ENCODE results near the gene SEC22A.

SEC22A gene

GRCh38 chr3:123271466-123272159 is 69.9 kb downstream of the SEC22A start:
- FAIRE-seq = no peak
- TF ChIP-seq TAF1 (IDR thresholded peaks at IDR 0.05; ENCODE audit: borderline replicate concordance, low read depth, low read length) (no peak), POLR2AphosphoS5 (IDR thresholded peaks at IDR 0.05; ENCODE audit: low read depth, low read length) (no peak), POLR2A (IDR thresholded peaks at IDR 0.05; ENCODE audit: low read depth, low read length) (no peak)
- no peak for DNase-seq (ENCODE audit: insufficient read length)

GRCh38 chr3:123272547-123272946 is 70.8 kb downstream of the SEC22A start:
- FAIRE-seq (no peak), DNase-seq (ENCODE audit: insufficient read length) (no peak)
- TF ChIP-seq POLR2A (IDR thresholded peaks at IDR 0.05; ENCODE audit: low read depth, low read length) (no peak), POLR2AphosphoS5 (IDR thresholded peaks at IDR 0.05; ENCODE audit: low read depth, low read length) (no peak), TAF1 (IDR thresholded peaks at IDR 0.05; ENCODE audit: borderline replicate concordance, low read depth, low read length) (no peak)

- no peak for FAIRE-seq
- DNase-seq (ENCODE audit: insufficient read length) = no peak
- TF ChIP-seq TAF1 (IDR thresholded peaks at IDR 0.05; ENCODE audit: borderline replicate concordance, low read depth, low read length) = no peak
- no peak for TF ChIP-seq POLR2A (IDR thresholded peaks at IDR 0.05; ENCODE audit: low read depth, low read length)
- no peak for TF ChIP-seq POLR2AphosphoS5 (IDR thresholded peaks at IDR 0.05; ENCODE audit: low read depth, low read length)
Measured at GRCh38 chr3:123275691-123276090, 73.9 kb downstream of the SEC22A start.

- TF ChIP-seq POLR2AphosphoS5 (IDR thresholded peaks at IDR 0.05; ENCODE audit: low read depth, low read length) = no peak
- TF ChIP-seq TAF1 (IDR thresholded peaks at IDR 0.05; ENCODE audit: borderline replicate concordance, low read depth, low read length) = no peak
- TF ChIP-seq POLR2A (IDR thresholded peaks at IDR 0.05; ENCODE audit: low read depth, low read length) = no peak
- FAIRE-seq (no peak), DNase-seq (ENCODE audit: insufficient read length) (no peak)
Measured at GRCh38 chr3:123276346-123277006, 74.7 kb downstream of the SEC22A start.

GRCh38 chr3:123277106-123277505 is 75.4 kb downstream of the SEC22A start:
- no peak for DNase-seq (ENCODE audit: insufficient read length)
- FAIRE-seq = no peak
- TF ChIP-seq POLR2AphosphoS5 (IDR thresholded peaks at IDR 0.05; ENCODE audit: low read depth, low read length) (no peak), TAF1 (IDR thresholded peaks at IDR 0.05; ENCODE audit: borderline replicate concordance, low read depth, low read length) (no peak), POLR2A (IDR thresholded peaks at IDR 0.05; ENCODE audit: low read depth, low read length) (no peak)

- no peak for FAIRE-seq
- no peak for TF ChIP-seq TAF1 (IDR thresholded peaks at IDR 0.05; ENCODE audit: borderline replicate concordance, low read depth, low read length)
- no peak for TF ChIP-seq POLR2A (IDR thresholded peaks at IDR 0.05; ENCODE audit: low read depth, low read length)
- no peak for TF ChIP-seq POLR2AphosphoS5 (IDR thresholded peaks at IDR 0.05; ENCODE audit: low read depth, low read length)
Measured at GRCh38 chr3:123278446-123278845, 76.7 kb downstream of the SEC22A start.

GRCh38 chr3:123279121-123279520 is 77.4 kb downstream of the SEC22A start:
- TF ChIP-seq POLR2AphosphoS5 (IDR thresholded peaks at IDR 0.05; ENCODE audit: low read depth, low read length) (no peak), TAF1 (IDR thresholded peaks at IDR 0.05; ENCODE audit: borderline replicate concordance, low read depth, low read length) (no peak), POLR2A (IDR thresholded peaks at IDR 0.05; ENCODE audit: low read depth, low read length) (no peak)
- DNase-seq (ENCODE audit: insufficient read length) (no peak), FAIRE-seq (no peak)

More at GRCh38 chr3:123278446-123278845, 76.7 kb downstream of the SEC22A start:
- DNase-seq (ENCODE audit: insufficient read length) = no peak

GRCh38 chr3:123281406-123281805 is 79.7 kb downstream of the SEC22A start:
- no peak for TF ChIP-seq POLR2A (IDR thresholded peaks at IDR 0.05; ENCODE audit: low read depth, low read length)
- TF ChIP-seq POLR2AphosphoS5 (IDR thresholded peaks at IDR 0.05; ENCODE audit: low read depth, low read length) = no peak
- no peak for TF ChIP-seq TAF1 (IDR thresholded peaks at IDR 0.05; ENCODE audit: borderline replicate concordance, low read depth, low read length)
- no peak for DNase-seq (ENCODE audit: insufficient read length)

GRCh38 chr3:123281929-123282328 is 80.2 kb downstream of the SEC22A start:
- DNase-seq (ENCODE audit: insufficient read length) = no peak
- no peak for FAIRE-seq
- TF ChIP-seq POLR2A (IDR thresholded peaks at IDR 0.05; ENCODE audit: low read depth, low read length) (no peak), POLR2AphosphoS5 (IDR thresholded peaks at IDR 0.05; ENCODE audit: low read depth, low read length) (no peak), TAF1 (IDR thresholded peaks at IDR 0.05; ENCODE audit: borderline replicate concordance, low read depth, low read length) (no peak)

More at GRCh38 chr3:123281406-123281805, 79.7 kb downstream of the SEC22A start:
- FAIRE-seq = no peak

- TF ChIP-seq TAF1 (IDR thresholded peaks at IDR 0.05; ENCODE audit: borderline replicate concordance, low read depth, low read length) (no peak), POLR2A (IDR thresholded peaks at IDR 0.05; ENCODE audit: low read depth, low read length) (no peak), POLR2AphosphoS5 (IDR thresholded peaks at IDR 0.05; ENCODE audit: low read depth, low read length) (no peak)
- no peak for FAIRE-seq
- DNase-seq (ENCODE audit: insufficient read length) = no peak
Measured at GRCh38 chr3:123282461-123282860, 80.7 kb downstream of the SEC22A start.

GRCh38 chr3:123283074-123283473 is 81.3 kb downstream of the SEC22A start:
- DNase-seq (ENCODE audit: insufficient read length) (no peak), FAIRE-seq (no peak)
- no peak for TF ChIP-seq POLR2A (IDR thresholded peaks at IDR 0.05; ENCODE audit: low read depth, low read length)
- TF ChIP-seq POLR2AphosphoS5 (IDR thresholded peaks at IDR 0.05; ENCODE audit: low read depth, low read length) = no peak
- no peak for TF ChIP-seq TAF1 (IDR thresholded peaks at IDR 0.05; ENCODE audit: borderline replicate concordance, low read depth, low read length)

Data from GM12892 (cell line).